HG02973 (cell line): ENCODE measurements around the gene MAP2.

Experiments
- ATAC-seq: cut with Tn5 transposase; IDR thresholded peaks from one replicate; pipeline ENCODE4 v1.9.1; 2021; ENCODE audit warnings: moderate library complexity; ENCODE audit not compliant: unreplicated experiment

Gene MAP2

DNA sequence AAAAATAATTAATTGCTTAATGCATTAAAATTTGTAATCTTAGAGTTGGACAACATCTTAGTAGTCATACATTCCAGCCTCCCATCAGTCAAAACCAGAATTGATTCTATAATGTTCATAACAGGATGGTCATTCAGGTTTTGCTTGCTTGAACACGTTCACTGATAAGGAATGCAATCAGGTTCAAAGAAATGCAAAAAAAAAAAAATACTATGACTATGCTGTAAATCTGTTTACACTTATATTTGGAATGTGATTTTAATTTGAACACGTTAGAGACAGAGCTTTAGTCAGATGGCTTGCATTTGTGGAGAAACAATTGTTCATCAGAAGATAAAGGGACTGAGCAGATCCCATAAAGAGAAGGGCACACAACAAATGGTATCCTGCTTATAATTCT, 216.5 kb downstream of the MAP2 start:
- no peak for ATAC-seq

DNA sequence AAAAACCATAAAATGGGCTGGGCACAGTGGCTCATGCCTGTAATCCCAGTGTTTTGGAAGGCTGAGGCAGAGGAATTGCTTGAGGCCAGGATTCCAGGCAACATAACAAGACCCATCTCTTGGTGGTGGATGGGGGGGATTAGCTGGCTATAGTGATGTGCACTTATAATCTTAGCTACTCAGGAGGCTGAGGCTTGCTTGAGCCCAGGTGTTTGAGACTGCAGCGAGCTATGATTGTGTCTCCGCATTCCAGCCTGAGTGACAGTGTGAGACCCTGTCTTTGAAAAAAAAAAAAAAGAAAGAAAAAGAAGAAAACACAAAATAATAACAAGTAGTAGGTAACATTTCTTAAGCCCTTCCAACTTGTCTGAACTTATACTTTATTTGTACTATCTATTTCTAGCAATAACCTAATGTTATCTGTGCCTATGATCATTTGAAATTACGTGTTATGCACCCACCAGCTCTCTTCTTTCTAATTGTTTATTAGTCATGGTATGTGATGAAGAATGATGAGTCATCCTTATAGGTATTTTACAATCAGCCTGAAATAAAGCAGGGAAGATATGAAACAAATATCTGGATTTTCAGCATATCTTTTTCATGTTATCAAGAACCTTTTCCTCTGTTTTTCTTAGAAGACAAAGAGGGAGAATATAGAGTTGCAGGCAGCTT, 218.4 kb downstream of the MAP2 start:
- no peak for ATAC-seq

DNA sequence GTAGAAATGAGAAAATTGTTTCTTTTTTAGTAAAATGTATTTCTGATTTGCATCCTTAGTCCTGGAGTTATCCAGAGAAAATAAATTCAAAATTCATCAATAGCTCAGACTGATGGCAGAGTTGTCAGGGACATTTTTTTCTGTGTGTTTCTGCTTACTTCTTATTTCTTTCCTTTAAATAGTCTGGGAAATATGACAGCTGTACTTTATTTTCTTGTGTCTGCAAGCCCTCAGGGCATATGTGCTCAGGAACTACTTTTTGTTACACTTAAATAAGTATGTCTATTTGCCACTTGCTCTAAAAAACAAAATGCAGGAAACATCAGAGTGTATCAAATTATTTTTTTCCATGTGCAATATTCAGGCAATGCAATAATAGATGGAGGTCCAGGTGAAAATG, 221.0 kb downstream of the MAP2 start:
- ATAC-seq = no peak

DNA sequence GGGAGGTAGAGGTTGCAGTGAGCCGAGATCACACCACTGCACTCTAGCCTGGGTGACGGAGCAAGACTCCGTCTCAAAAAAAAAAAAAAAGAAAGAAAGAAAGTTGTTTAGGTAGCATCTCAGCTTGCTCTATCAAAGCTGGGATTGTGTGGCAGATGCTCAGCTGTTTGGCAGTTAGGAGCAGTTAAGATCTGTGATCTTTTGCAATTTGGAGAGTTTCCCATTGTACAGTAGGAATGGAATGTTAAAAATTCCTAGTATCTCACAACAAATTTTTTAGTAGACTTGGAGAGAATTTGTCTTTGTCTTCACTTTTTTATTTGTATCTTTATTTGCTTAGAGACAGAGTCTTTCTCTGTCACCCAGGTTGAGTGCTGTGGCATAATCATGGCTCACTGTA, 224.9 kb downstream of the MAP2 start:
- no peak for ATAC-seq

DNA sequence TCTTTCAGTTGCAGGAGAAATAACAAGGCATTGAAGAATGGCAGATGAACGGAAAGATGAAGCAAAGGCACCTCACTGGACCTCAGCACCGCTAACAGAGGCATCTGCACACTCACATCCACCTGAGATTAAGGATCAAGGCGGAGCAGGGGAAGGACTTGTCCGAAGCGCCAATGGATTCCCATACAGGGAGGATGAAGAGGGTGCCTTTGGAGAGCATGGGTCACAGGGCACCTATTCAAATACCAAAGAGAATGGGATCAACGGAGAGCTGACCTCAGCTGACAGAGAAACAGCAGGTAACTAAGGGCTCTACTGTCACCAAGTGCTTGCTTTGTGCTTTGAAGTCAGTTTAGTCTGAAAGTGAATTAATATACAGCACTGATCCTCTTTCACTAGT, 229.3 kb downstream of the MAP2 start:
- ATAC-seq = no peak

DNA sequence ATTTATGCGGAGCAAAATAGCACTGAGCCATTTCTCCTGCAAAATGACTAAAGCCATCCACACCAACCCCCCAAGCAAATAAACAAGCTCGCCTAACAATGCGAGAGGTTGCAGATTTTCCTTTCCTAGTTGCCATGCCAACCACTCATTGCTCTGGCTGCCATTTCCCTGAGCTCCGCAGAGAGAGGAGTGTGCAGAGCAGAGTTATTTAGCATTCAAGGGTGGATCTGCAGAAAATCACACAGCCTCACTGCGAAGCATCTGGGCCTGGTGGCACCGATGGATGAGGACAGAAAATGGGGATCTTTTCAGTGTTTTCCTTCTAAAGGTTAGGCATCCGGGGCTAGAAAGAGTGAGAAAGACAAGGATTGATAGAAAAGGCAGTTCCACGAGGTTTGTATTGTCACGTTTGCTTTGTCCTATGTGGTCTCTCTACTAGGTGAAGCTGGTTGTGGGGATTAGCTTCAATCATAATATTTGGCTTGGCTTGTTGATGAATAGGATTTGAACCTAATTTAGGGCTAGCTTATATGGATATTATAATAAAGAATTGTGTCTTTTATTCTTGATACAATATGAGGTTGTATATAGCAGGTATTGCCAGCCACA, 237.5 kb downstream of the MAP2 start:
- no peak for ATAC-seq

DNA sequence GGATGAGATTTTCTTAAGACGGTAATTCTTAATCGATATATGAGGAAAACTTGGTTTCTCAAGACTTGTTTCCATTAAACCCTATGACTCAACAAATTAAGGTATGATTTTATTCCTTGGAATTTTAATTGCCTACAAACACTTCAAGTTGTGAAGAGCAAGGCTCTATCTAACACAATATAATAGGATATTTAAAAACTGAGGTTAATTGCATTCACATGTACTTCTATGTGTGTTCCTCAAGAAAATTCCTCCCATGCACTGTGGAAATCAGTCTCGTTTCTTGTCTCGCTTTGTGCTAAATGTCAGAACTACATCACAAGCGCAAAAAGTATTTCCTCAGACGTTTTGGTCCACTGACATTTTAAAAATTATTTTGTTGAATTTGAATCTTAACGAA, 238.2 kb downstream of the MAP2 start:
- ATAC-seq = no peak

DNA sequence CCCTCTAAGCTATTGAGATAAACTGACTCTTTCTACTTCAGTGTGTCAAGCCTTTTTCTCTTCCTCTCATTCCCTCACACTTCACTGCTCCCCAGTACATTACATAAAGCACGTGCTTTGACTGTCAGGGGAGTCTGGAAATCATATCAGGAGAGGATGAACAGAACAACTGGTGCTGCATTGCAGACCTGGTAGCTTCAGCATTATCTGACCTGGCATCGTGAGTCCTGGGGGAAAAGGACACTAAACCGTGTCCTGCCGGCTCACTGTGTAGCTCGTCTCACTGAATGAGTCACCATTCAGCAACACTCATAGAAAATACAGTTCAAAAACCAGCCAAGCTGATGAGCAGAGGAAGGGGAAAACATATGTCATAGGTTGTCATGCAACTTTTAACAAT, 239.3 kb downstream of the MAP2 start:
- ATAC-seq = peak; percentile 64

DNA sequence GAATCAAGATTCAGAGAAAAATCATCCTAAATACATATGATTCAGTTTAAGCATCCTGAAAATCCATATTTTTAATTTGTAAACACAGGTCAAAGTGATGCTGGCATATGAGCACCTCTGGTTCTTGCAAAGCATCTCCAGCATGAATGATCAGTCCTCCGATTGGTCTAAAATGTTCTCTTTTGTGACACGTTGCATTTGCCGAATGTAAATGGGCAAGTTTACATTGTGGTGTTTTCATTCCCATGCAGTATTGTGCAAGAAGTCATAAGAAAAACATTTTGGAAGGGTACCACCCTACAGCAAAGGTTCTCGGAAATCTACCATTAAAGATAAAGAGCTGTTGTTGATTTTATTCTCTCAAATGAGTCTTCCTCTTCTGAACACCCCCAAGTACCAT, 239.8 kb downstream of the MAP2 start:
- no peak for ATAC-seq

DNA sequence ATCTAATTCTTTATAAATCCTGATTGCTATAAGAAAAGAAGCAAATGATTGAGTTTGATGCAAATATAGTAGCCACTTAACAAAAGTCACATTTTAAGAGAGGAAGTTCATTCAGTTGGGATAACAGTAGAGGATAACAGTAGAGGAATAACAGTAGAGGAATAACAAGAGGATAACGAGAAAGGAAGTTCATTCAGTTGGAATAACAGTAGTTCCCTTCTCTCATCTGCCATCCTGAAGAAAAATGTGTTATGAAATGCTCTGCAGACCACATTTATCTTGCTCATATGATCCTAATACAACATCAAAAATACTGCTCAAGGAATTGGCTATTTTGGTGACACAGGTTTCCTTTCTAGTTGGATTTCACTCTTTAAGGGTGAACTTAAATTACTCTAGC, 242.4 kb downstream of the MAP2 start:
- ATAC-seq = no peak

DNA sequence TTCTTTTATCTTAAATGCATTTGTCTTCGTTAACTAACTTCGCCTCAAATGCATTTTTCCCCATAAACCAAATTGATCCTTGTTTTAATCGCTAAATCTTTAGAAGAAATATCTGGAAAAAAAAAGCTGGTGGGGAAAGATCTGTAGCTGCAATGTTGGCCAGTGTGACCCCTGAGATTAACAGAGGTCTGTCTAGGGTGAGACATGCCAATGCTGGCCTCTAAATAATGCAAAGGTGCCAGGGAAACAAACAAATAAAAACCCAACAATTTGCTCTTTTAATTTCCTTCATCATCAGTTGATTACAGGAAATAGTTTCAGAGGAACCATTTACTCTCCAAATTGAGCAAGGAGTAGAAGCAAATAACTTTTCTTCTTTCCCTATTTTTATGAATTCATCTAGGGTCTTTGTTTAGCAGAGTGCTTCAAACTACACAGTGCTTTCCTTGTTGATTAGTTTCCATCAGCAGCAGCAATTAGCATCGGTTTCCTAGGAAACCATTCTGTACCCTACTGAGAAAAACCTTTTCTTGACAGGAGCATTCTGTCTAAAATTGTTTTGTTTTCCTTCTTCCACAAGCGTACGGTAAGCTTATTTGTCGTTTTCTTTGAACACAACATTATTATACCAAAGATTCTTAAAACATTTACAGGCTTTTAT, 247.3 kb downstream of the MAP2 start:
- no peak for ATAC-seq

DNA sequence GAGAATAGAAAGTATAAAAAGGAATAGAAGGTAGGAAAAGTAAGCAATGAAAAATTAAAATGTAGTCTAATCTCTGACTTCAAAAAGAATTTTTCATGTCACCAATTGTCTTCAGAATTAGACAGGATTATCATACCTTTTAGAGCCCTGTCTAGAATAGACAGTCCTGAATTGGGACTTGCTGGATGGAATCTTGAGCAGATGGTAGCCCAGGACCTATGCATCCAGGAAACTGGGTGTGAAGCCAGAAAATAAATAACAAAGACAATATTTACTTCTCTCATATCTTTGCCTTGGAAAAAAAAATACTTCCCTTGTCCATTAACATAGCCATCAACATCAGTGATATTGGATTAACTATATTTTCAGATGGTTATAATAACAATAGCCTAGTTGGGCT, 250.0 kb downstream of the MAP2 start:
- ATAC-seq = no peak

DNA sequence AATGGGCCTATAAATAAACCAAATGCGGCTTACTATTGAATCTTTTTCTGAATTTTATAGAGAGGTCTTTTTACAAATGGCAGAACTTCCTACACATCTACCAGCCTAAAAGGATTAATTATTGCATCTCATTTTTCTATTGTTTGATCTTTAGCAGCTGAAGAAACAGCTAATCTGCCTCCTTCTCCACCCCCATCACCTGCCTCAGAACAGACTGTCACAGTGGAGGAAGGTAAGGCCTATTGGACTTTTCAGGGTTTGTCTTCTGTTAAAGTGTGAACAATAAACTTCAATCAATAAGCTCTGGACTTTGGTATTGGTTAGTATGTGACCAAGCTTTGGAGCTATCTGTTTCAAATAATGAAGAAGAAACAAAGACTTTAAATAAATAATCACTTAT, 256.7 kb downstream of the MAP2 start:
- ATAC-seq = no peak

DNA sequence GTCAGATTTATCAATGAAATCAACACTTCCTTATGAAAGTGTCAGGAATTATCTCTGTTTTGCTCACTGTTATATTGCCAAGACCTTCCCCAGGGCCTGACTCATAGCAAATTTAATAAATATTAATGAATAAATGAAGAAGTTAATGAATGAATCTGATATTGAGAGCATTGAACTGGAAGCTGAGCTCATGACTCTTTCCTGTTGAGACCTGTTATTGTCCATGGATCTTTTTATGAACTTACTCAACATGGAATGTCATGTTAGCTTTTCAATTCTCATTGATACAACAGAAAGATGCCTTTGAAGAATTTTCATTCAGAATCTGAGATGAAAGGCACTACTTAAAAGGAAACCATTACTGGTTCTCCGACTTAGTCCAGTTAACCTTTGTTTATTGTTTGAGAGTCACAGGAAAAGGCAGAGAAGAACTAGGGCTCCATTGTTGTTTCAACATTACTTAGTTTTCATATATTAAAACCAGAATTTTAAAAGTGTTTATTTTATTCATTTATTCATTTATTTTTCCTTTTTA, 257.4 kb downstream of the MAP2 start:
- no peak for ATAC-seq

DNA sequence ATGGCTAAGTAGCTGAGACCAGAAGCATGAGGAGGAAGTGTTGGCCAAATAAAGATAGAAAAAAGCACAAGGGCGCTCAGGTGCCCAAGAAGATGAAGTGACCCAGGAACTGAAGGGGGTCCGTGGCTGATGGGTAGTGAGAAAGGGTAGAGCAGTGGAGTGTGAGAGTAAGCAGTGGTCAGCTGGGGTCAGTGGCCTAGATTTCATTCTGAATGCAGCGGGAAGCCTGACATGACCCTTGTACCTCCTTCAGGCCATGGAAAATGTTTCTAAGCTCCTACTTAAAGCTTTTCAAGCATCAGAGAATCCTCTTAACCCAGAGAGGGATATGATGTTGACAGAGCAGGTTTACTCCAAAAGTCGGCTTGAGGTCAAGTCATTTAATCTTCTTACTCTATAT, 258.8 kb downstream of the MAP2 start:
- ATAC-seq = no peak

DNA sequence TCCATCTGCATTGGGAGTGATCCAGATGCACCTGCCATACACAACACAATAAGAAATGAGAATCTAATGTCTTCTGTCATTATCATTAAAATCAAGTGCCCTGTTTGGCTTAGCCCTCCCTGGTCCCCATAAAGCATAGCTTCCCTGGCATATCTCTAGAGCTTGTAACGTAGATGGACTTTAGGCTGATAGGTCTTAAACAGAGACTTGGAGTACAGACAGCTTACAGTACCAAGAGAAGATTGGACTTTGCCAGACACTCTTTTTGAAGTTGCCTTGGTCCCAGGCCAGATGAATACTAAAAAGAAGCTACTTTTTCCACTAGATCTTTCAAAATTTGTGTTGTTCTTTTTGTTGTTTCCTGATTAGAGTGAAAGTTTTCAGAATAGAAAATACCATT, 261.5 kb downstream of the MAP2 start:
- ATAC-seq = no peak

DNA sequence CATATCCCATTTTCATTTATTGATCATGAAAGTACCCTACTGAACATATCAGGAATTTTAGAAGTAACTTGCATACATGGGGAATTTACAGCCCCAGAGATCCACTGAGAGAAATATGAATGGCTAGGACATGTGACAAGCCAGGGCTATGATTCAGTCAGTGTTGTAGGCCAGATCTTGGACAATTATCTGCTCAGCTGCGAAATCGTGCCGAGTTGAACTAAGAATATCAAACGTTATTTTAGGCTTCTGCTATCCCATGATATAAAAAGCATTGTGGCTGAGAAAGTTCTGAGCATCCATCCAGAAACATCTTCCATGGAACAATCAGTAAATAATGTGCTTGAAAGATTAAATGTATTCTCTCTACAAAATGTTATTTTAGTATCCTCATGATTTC, 262.1 kb downstream of the MAP2 start:
- no peak for ATAC-seq

DNA sequence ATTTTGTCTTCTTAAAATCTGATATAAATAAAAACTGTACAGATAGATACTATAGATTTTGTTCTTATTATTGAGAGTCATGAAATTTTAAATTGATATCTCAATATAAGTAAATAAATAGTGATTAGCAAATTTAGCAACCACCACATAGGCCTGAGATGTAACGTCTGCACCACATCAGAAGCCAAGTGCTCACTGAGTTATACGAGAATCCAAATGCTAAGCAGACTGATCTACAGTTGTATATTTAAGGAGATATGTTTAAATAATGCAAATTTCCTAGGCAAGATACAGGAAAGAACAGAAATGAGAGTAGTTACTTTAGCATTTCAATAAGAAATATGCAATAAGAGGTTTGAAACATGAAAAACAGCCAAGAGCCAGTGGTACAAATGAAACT, 262.6 kb downstream of the MAP2 start:
- ATAC-seq = no peak

DNA sequence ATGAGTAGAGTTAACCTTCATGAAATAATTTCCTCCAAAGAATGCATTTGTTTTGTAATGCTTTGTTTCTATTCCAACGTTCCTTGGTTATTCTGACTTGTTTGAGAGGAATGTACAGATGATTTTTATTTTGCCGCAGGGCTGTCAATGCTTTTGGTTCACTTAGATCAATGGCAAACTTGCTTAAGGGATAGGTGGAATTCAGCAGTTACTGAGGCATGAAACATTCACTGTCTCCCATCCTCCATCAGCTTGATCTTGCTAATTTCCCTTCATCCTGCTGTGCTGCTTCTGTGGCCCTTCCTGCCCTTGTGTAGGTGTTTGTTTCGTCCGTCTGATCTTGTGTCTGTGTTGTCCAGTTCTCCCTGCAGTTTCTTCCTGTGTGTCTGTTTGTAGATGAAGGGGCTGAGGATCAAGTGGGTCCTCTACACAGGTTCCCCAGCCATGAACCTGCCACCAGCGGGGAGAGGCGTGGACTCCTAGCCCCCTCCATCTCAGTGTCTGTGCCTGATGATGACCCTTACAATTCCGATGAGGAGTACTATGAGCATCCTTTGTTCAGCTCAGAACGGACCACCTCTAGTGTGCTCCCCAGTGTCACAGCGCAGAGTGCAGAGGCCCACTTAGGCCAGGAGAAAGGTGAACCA, 263.6 kb downstream of the MAP2 start:
- ATAC-seq = no peak

DNA sequence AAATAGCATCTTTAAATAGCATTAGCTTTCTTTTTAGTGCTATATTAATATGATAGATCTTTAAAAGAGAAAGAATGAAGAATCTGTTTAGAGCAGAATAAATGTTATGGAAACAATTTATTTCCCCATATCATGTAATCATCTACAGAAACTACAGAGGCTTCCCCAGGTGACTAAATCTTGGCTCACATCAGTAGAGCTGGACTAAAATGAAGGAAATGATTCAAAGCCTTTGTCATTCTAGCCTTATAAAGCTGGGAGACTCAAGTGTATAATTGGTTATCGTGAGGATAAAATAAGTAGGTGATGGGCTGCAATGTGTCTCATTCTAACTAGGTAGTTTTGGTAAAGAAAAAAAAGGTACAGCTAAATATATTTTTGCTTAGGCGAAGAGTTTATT, 264.5 kb downstream of the MAP2 start:
- ATAC-seq = no peak

DNA sequence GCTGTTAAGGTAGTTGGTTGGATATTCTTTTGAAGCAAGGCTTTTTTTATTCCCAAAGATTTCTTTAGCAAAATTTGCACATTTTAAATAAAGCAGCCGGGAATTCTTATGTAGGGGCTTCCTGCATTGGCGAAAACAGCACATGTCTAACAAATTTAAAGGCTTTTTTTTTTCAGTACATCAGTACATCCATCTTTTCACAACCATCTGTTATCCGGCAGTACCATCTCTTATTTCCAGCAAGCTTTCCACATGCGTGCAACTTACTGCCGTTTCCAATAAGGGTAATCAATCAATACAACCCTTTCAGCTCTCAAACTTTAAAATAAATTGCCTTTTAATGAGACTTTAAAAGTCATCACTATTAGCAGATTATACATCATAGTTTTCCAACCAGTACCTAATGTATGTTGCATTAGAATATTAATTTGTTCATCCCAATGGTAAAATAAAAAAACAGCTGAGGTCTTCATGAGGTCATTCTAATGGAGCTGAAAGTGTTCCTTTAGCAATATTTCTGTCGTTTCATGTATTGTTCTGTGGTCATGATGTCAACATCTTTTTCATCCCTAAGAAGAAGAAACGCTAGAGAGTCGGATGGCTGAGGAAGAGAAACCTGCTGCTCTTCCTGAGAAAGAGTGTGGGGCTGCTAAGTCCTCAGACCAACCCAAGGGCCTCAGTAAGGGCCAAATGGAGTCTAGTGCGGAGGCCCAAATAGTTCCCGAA, 266.3 kb downstream of the MAP2 start:
- no peak for ATAC-seq
